ENCODE results near the gene S100A8.

- no peak for TF ChIP-seq CTCF (IDR thresholded peaks at IDR 0.05; ENCODE audit: extremely low read depth in 1 of 2, insufficient read depth in 1 of 2, low read depth in 1 of 2, low read length in 2 of 2)
- TF ChIP-seq POLR2A (IDR thresholded peaks at IDR 0.05; ENCODE audit: low read depth, low read length) = no peak
Observed at GRCh38 chr1:153345187-153346076, 45.4 kb downstream of the S100A8 start.

All from endothelial cell of umbilical vein (primary cell).